ENCODE results near the gene FUOM. TPM values are rescaled to one million over a fixed set of nuclear protein-coding genes. Genes with fewer than 3 reads are reported as not detected.

The FUOM gene
- total RNA-seq, 3 donors from 2014 or later = 13.8 to 31.5 (median 31.2) TPM

- Histone ChIP-seq H3K27me3 (no peaks in the 10 kb centered on the region), H3K9me3 (no peaks in the 10 kb centered on the region), H3K4me3 (no peak overlapping the region), H3K36me3 (no peaks in the 10 kb centered on the region), H3K4me1 (no peaks in the 10 kb centered on the region), H3K27ac (no peak overlapping the region)
- no peak for DNase-seq (ENCODE audit: low spot score in 2 of 2)
- TF ChIP-seq CTCF (IDR thresholded peaks at IDR 0.05) = no peak
- no peak for TF ChIP-seq POLR2A (IDR thresholded peaks at IDR 0.05)
- no peak for TF ChIP-seq POLR2AphosphoS5 (IDR thresholded peaks at IDR 0.05)
- intact Hi-C loops (cut with DNase I; ENCODE audit: low total_unique reads) = no loop called here
These were observed 44.3 kb upstream of the FUOM start for GRCh38 chr10:133401981-133402725.

GRCh38 chr10:133401500-133401899 is 43.7 kb upstream of the FUOM start:
- Histone ChIP-seq H3K27ac (no peak overlapping the region), H3K4me3 (no peak overlapping the region), H3K4me1 (no peaks in the 10 kb centered on the region), H3K27me3 (no peaks in the 10 kb centered on the region), H3K9me3 (no peaks in the 10 kb centered on the region), H3K36me3 (no peaks in the 10 kb centered on the region)
- intact Hi-C loops (cut with DNase I; ENCODE audit: low total_unique reads) = no loop called here
- TF ChIP-seq POLR2A (IDR thresholded peaks at IDR 0.05) (no peak), POLR2AphosphoS5 (IDR thresholded peaks at IDR 0.05) (no peak), CTCF (IDR thresholded peaks at IDR 0.05) (no peak)
- DNase-seq (ENCODE audit: low spot score in 2 of 2) = no peak

- no peaks in the 10 kb centered on the region for H3K4me1 ChIP-seq
- H3K9me3 ChIP-seq = no peaks in the 10 kb centered on the region
- DNase-seq (ENCODE audit: low spot score in 2 of 2) = no peak
- H3K4me3 ChIP-seq = no peak overlapping the region
- H3K27me3 ChIP-seq = no peaks in the 10 kb centered on the region
- no peak overlapping the region for H3K27ac ChIP-seq
- TF ChIP-seq POLR2AphosphoS5 (IDR thresholded peaks at IDR 0.05) (no peak), CTCF (IDR thresholded peaks at IDR 0.05) (no peak), POLR2A (IDR thresholded peaks at IDR 0.05) (no peak)
- intact Hi-C loops (cut with DNase I; ENCODE audit: low total_unique reads) = no loop called here
- H3K36me3 ChIP-seq = no peaks in the 10 kb centered on the region
These were observed 43.0 kb upstream of the FUOM start for GRCh38 chr10:133400624-133401424.

- H3K27me3 ChIP-seq = no peaks in the 10 kb centered on the region
- no peak for TF ChIP-seq POLR2AphosphoS5 (IDR thresholded peaks at IDR 0.05)
- TF ChIP-seq CTCF (IDR thresholded peaks at IDR 0.05) = no peak
- no peak for TF ChIP-seq POLR2A (IDR thresholded peaks at IDR 0.05)
- H3K4me3 ChIP-seq = no peak overlapping the region
- no peaks in the 10 kb centered on the region for H3K36me3 ChIP-seq
- intact Hi-C loops (cut with DNase I; ENCODE audit: low total_unique reads) = no loop called here
- H3K4me1 ChIP-seq = peaks cover 3 to 8% of the 10 kb centered on the region in 2 donors
- DNase-seq (ENCODE audit: low spot score in 2 of 2) = no peak
- H3K27ac ChIP-seq = no peak overlapping the region
- no peaks in the 10 kb centered on the region for H3K9me3 ChIP-seq
These were observed 41.3 kb upstream of the FUOM start for GRCh38 chr10:133399123-133399601.

- H3K9me3 ChIP-seq = no peaks in the 10 kb centered on the region
- H3K36me3 ChIP-seq = no peaks in the 10 kb centered on the region
- H3K4me1 ChIP-seq = peaks cover 3 to 8% of the 10 kb centered on the region in 2 donors
- H3K27me3 ChIP-seq = no peaks in the 10 kb centered on the region
- no peak overlapping the region for H3K27ac ChIP-seq
- H3K4me3 ChIP-seq = no peak overlapping the region
- DNase-seq (ENCODE audit: low spot score in 2 of 2) = no peak
- intact Hi-C loops (cut with DNase I; ENCODE audit: low total_unique reads) = no loop called here
- no peak for TF ChIP-seq POLR2A (IDR thresholded peaks at IDR 0.05)
- no peak for TF ChIP-seq POLR2AphosphoS5 (IDR thresholded peaks at IDR 0.05)
- TF ChIP-seq CTCF (IDR thresholded peaks at IDR 0.05) = no peak
These were observed 40.1 kb upstream of the FUOM start for GRCh38 chr10:133397938-133398337.
